ENCODE measurements around the gene MSI2.

The MSI2 gene

DNA sequence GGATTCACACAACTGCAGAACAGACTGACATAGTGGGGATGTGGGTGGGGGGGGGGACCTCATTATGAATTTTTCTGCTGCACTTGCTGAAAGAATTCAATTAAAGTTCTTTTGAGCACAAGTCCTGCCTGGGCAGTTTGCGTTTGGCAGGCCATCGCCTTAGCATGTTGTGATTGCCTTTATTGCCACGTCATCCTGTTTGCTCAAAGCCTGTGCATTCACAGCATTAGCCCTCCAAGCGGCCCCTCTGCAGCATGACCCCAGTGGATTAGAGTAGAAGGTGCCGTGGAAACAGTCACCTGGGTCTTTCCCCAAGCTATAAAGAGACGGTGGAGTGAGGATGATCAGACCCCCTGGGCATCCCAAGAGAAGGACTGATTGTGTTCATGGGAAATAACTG is 17.2 kb downstream of the MSI2 start:
- no peak overlapping the region for H3K4me3 ChIP-seq (ENCODE audit: insufficient read depth, low read length, poor library complexity, severe bottlenecking)
- no peak overlapping the region for H2AFZ ChIP-seq (ENCODE audit: low read depth, low read length, severe bottlenecking)
- H3K4me2 ChIP-seq (ENCODE audit: low read depth, low read length, poor library complexity, severe bottlenecking) = no peak overlapping the region
- H3K79me2 ChIP-seq (ENCODE audit: insufficient read depth, low read length) = peaks cover 67% of the 10 kb centered on the region
- no peaks in the 10 kb centered on the region for H3F3A ChIP-seq (ENCODE audit: insufficient read depth)
- no peak overlapping the region for H3K9ac ChIP-seq (ENCODE audit: low read length)
- peaks cover 3% of the 10 kb centered on the region; the same call in 1 of the 2 replicates for H3K36me3 ChIP-seq (ENCODE audit: low read length)
- no peak overlapping the region for H3K27ac ChIP-seq (ENCODE audit: low read depth, low read length)
- TF ChIP-seq, protein P1, sequence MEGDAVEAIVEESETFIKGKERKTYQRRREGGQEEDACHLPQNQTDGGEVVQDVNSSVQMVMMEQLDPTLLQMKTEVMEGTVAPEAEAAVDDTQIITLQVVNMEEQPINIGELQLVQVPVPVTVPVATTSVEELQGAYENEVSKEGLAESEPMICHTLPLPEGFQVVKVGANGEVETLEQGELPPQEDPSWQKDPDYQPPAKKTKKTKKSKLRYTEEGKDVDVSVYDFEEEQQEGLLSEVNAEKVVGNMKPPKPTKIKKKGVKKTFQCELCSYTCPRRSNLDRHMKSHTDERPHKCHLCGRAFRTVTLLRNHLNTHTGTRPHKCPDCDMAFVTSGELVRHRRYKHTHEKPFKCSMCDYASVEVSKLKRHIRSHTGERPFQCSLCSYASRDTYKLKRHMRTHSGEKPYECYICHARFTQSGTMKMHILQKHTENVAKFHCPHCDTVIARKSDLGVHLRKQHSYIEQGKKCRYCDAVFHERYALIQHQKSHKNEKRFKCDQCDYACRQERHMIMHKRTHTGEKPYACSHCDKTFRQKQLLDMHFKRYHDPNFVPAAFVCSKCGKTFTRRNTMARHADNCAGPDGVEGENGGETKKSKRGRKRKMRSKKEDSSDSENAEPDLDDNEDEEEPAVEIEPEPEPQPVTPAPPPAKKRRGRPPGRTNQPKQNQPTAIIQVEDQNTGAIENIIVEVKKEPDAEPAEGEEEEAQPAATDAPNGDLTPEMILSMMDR (IDR thresholded peaks at IDR 0.05; ENCODE audit: insufficient read depth, low read length, poor library complexity, severe bottlenecking) = no peak
- TF ChIP-seq EZH2phosphoT487 (conservative IDR thresholded peaks at IDR 0.05; ENCODE audit: low read length) = no peak
- H3K9me2 ChIP-seq (replicated peaks; ENCODE audit: insufficient read depth, low read length) = no peaks in the 10 kb centered on the region
- no peaks in the 10 kb centered on the region for H3K9me3 ChIP-seq (ENCODE audit: insufficient read depth, low read length)
- no peaks in the 10 kb centered on the region for H3K27me3 ChIP-seq (ENCODE audit: low read length)
- no peaks in the 10 kb centered on the region; the same call in 1 of the 2 replicates for H4K20me1 ChIP-seq (ENCODE audit: low read depth, low read length)

DNA sequence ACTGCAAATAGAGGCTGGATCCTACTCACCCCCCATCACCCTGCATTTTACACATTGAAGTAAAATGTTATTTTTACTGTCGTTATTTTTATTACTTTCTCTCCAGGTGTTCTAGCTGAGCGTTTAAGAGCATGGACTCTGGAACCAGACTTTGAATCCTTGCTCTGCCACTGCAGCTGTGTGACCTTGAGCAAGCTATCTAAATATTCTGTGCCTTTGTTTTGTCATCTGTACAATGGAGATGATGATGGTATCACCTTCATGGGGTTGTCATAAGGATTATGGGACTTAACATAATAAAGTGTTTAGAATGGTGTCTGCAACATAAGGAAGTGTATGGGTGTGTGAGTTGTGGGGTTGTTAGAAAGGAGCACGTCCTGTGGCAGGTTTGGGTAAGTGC is 17.8 kb downstream of the MSI2 start:
- Histone ChIP-seq H3K27ac (ENCODE audit: low read depth, low read length) (no peak overlapping the region), H3F3A (ENCODE audit: insufficient read depth) (no peaks in the 10 kb centered on the region), H3K9ac (ENCODE audit: low read length) (no peak overlapping the region), H3K79me2 (ENCODE audit: insufficient read depth, low read length) (peaks cover 61% of the 10 kb centered on the region), H3K4me2 (ENCODE audit: low read depth, low read length, poor library complexity, severe bottlenecking) (no peak overlapping the region), H3K9me3 (ENCODE audit: insufficient read depth, low read length) (no peaks in the 10 kb centered on the region), H3K27me3 (ENCODE audit: low read length) (no peaks in the 10 kb centered on the region), H3K4me3 (ENCODE audit: insufficient read depth, low read length, poor library complexity, severe bottlenecking) (no peak overlapping the region), H2AFZ (ENCODE audit: low read depth, low read length, severe bottlenecking) (no peak overlapping the region), H4K20me1 (ENCODE audit: low read depth, low read length) (no peaks in the 10 kb centered on the region), H3K9me2 (replicated peaks; ENCODE audit: insufficient read depth, low read length) (no peaks in the 10 kb centered on the region), H3K36me3 (ENCODE audit: low read length) (no peaks in the 10 kb centered on the region; the same call in 1 of the 2 replicates)
- TF ChIP-seq EZH2phosphoT487 (conservative IDR thresholded peaks at IDR 0.05; ENCODE audit: low read length) = no peak
- TF ChIP-seq, protein P1 (IDR thresholded peaks at IDR 0.05; ENCODE audit: insufficient read depth, low read length, poor library complexity, severe bottlenecking) = no peak

DNA sequence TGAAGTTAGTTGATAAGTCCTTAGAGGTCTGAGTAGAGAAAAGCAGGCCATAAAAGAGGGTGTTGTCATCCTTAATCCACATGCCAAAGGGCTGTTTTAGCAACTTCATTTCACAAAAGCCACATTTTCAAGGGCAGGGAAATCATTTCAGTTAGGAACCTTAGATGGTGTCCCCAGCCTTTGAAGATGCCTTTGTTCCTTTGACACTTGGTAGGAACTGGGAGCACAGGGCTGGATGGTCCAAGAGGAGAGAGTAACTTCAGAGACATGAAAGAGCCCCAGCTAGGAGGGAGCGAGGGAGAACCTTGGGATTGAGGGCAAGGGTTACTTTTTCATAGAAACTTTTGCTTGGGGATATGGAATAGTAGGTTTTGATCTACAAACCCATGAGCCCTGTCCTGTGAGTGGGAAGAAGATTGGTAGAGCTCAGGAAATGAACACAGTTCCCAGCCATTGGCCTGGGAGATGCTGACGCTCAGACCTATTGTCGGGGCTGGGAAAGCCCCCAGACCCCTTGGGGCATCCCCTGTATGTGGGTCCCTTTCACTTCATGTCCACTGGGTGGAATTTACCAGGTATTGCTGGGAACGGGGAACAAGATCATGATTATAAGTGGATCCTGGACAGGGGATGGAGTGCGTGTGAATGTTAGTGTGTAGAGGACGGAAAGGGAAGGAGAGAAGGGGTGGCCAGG is 18.9 kb downstream of the MSI2 start:
- no peaks in the 10 kb centered on the region; the same call in 1 of the 2 replicates for H3K36me3 ChIP-seq (ENCODE audit: low read length)
- TF ChIP-seq EZH2phosphoT487 (conservative IDR thresholded peaks at IDR 0.05; ENCODE audit: low read length) = no peak
- TF ChIP-seq, protein P1 (IDR thresholded peaks at IDR 0.05; ENCODE audit: insufficient read depth, low read length, poor library complexity, severe bottlenecking) = no peak
- no peaks in the 10 kb centered on the region for H3K9me2 ChIP-seq (replicated peaks; ENCODE audit: insufficient read depth, low read length)
- no peak overlapping the region for H3K27ac ChIP-seq (ENCODE audit: low read depth, low read length)
- no peaks in the 10 kb centered on the region for H3K27me3 ChIP-seq (ENCODE audit: low read length)
- H3K4me2 ChIP-seq (ENCODE audit: low read depth, low read length, poor library complexity, severe bottlenecking) = no peak overlapping the region
- H3K4me3 ChIP-seq (ENCODE audit: insufficient read depth, low read length, poor library complexity, severe bottlenecking) = no peak overlapping the region
- no peaks in the 10 kb centered on the region for H3F3A ChIP-seq (ENCODE audit: insufficient read depth)
- peaks cover 56% of the 10 kb centered on the region for H3K79me2 ChIP-seq (ENCODE audit: insufficient read depth, low read length)
- no peak overlapping the region for H3K9ac ChIP-seq (ENCODE audit: low read length)
- no peaks in the 10 kb centered on the region for H4K20me1 ChIP-seq (ENCODE audit: low read depth, low read length)
- H3K9me3 ChIP-seq (ENCODE audit: insufficient read depth, low read length) = no peaks in the 10 kb centered on the region
- H2AFZ ChIP-seq (ENCODE audit: low read depth, low read length, severe bottlenecking) = no peak overlapping the region

Measured in SU-DHL-6 (cell line).